ENCODE results near the gene EMP1. TPM values are rescaled to one million over a fixed set of nuclear protein-coding genes. Genes with fewer than 3 reads are reported as not detected.
"Not testable (repeated sequence)": the region's sequence is repeated elsewhere in the genome, so short reads cannot be mapped to it uniquely, and the experiment has no call there.

The EMP1 gene
- total RNA-seq, 1 donor from 2014 or later, result 286 TPM

GRCh38 chr12:13258717-13259119 is 62.2 kb downstream of the EMP1 start:
- intact Hi-C loops (cut with DNase I), result no loop called here
- no peaks in the 10 kb centered on the region for H3K36me3 ChIP-seq
- no peak overlapping the region for H3K4me3 ChIP-seq
- no peak overlapping the region for H3K27ac ChIP-seq
- H3K9me3 ChIP-seq, result no peaks in the 10 kb centered on the region
- no peak for DNase-seq
- ATAC-seq, result no peak
- TF ChIP-seq CTCF (IDR thresholded peaks at IDR 0.05), result no peak
- no peaks in the 10 kb centered on the region for H3K27me3 ChIP-seq
- H3K4me1 ChIP-seq, result peaks cover 5% of the 10 kb centered on the region

GRCh38 chr12:13259625-13260024 is 63.1 kb downstream of the EMP1 start:
- H3K4me3 ChIP-seq; H3K9me3 ChIP-seq; ATAC-seq; H3K36me3 ChIP-seq; DNase-seq; H3K4me1 ChIP-seq; intact Hi-C loops (cut with DNase I); H3K27ac ChIP-seq; H3K27me3 ChIP-seq: not testable (repeated sequence)

GRCh38 chr12:13267826-13268225 is 71.3 kb downstream of the EMP1 start:
- intact Hi-C loops (cut with DNase I); H3K36me3 ChIP-seq; DNase-seq; H3K4me1 ChIP-seq; H3K4me3 ChIP-seq; H3K27ac ChIP-seq; H3K27me3 ChIP-seq; ATAC-seq; H3K9me3 ChIP-seq: not testable (repeated sequence)

DNA sequence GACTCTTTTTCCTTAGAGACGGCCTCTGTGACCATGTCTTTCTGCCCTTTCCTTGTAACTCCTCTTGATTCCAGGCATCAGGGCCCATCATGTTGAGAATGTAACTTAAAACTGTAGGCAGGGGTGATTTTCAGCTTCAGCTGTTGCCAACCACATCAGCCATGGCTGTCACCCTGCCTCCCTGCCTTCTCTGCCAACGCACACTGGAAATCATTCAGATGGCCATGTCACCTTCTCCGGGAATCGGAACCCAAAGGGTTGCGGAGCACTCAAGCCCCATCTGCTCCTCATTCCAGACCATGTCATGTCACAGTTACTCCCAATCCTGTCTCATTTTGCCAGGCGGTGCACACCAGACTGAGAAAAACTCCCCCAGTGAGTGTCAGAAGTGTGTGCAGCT is 72.1 kb downstream of the EMP1 start:
- Histone ChIP-seq H3K27ac (no peak overlapping the region), H3K9me3 (no peaks in the 10 kb centered on the region), H3K27me3 (no peaks in the 10 kb centered on the region), H3K4me3 (no peak overlapping the region), H3K4me1 (no peaks in the 10 kb centered on the region), H3K36me3 (no peaks in the 10 kb centered on the region)
- no peak for TF ChIP-seq CTCF (IDR thresholded peaks at IDR 0.05)
- DNase-seq, result no peak
- intact Hi-C loops (cut with DNase I), result no loop called here
- ATAC-seq, result no peak

Other genes starting within 250 kb of the EMP1 start
- gene GPRC5D, start 244.6 kb upstream of the EMP1 start, total RNA-seq, result not detected
- 86.2 TPM for gene HEBP1, start 196.5 kb upstream of the EMP1 start, total RNA-seq
- 9.6 TPM for gene FAM234B, start 152.3 kb upstream of the EMP1 start, total RNA-seq
- not detected for gene GSG1, start 93.1 kb upstream of the EMP1 start, total RNA-seq

Data from upper lobe of right lung (tissue), 1 donor.